ENCODE data around the gene MRTFA.
A peak's percentile ranks its signal among the peaks of the same experiment; 100 is the strongest.
"Not testable (repeated sequence)": the region's sequence is repeated elsewhere in the genome, so short reads cannot be mapped to it uniquely, and the experiment has no call there.

The MRTFA gene

DNA sequence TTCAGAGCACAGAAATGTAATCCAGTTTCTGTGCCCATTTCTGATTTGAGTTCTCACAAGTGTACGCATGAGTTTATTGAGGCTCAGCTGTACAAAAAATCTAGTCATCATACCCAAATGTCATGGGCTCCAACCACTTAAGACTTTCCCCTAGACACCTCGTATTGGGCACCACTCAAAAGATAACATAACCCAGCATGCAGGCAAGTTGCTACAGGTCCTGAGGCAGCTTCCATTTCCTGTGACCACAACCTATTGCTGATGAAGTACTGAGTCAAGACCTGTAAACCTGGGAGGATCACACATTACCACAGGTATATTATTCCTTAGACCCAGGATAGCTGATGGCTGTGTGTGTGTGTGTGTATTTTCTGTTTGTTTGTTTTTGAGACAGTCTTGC is 95.2 kb downstream of the MRTFA start:
- H3K4me1 Mint-ChIP-seq (ENCODE audit: low read depth in 2 of 2), result peaks cover 2 to 4% of the 10 kb centered on the region in 2 donors
- H3K9me3 Mint-ChIP-seq, result no peaks in the 10 kb centered on the region
- no peaks in the 10 kb centered on the region for H3K27me3 Mint-ChIP-seq
- DNase-seq (no peak), ATAC-seq (replicated peaks) (no peak)
- H3K27ac Mint-ChIP-seq, result peak overlapping the region in 1 of 2 donors; percentile 25
- no peak overlapping the region for H3K4me3 Mint-ChIP-seq
- peaks cover 2% of the 10 kb centered on the region for H3K36me3 Mint-ChIP-seq (ENCODE audit: insufficient read depth)

DNA sequence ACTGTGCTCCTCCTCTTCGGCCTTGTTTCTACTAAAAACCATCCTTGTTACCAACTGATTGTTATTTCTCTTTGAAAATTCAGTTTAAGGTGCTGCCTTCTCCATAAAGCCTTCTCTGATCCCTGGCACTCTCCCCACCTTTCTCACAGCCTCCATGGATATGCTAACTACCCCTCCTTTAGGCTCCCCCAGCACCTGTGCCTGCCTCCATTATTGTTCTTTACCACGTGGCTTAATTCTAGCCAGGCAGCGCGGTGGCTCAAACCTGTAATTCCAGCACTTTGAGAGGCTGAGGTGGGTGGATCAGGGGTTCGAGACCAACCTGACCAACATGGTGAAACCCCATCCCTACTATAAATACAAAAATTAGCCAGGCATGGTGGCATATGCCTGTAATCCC is 96.3 kb downstream of the MRTFA start:
- H3K27ac Mint-ChIP-seq, result peak overlapping the region; percentile 27 to 76
- no peak for ATAC-seq (replicated peaks)
- H3K9me3 Mint-ChIP-seq, result no peaks in the 10 kb centered on the region
- no peak overlapping the region for H3K4me3 Mint-ChIP-seq
- no peaks in the 10 kb centered on the region for H3K36me3 Mint-ChIP-seq (ENCODE audit: insufficient read depth)
- DNase-seq, result no peak
- no peaks in the 10 kb centered on the region for H3K27me3 Mint-ChIP-seq
- peaks cover 2 to 4% of the 10 kb centered on the region in 2 donors for H3K4me1 Mint-ChIP-seq (ENCODE audit: low read depth in 2 of 2)

DNA sequence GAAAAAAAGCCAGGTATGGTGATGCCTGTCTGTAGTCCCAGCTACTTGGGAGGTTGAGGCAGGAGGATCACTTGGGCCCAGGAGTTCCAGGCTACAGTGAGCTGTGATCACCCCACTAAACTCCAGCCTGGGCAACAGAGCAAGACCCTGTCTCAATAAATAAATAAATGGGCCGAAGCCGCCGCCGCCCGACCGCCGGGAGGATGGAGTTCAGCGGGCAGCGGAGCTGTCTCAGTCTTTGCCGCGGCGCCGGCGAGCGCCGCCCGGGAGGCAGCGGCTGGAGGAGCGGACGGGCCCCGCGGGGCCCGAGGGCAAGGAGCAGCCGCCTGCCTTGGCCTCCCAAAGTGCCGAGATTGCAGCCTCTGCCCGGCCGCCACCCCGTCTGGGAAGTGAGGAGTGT is 100.4 kb downstream of the MRTFA start:
- not testable (repeated sequence) for H3K36me3 Mint-ChIP-seq (ENCODE audit: insufficient read depth); ATAC-seq (replicated peaks); H3K4me3 Mint-ChIP-seq; H3K27me3 Mint-ChIP-seq; DNase-seq; H3K9me3 Mint-ChIP-seq; H3K27ac Mint-ChIP-seq
- H3K4me1 Mint-ChIP-seq (ENCODE audit: low read depth in 2 of 2), result peaks cover 36 to 38% of the 10 kb centered on the region in 2 donors

DNA sequence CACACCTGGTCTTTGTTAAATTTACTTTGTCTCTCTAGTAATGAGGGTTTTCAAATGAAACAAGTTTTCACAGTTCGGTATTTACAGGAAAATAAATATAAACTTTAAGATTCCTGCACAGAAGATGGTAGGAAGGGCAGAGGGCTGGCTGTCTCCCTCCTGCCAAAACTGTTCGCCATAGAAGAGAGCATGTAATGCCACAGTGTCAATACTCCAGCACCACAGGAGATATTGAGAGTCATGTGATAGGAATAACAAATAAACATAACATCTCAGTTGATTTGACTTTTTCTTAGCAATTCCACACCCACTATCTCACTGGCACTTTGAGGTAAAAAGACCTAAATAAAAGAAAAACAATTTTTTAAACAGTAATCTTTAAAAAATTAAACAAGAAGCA is 100.9 kb downstream of the MRTFA start:
- Mint-ChIP-seq H3K27me3 (no peaks in the 10 kb centered on the region), H3K36me3 (ENCODE audit: insufficient read depth) (no peaks in the 10 kb centered on the region), H3K27ac (peak overlapping the region; percentile 86 to 90), H3K9me3 (no peaks in the 10 kb centered on the region), H3K4me3 (no peak overlapping the region), H3K4me1 (ENCODE audit: low read depth in 2 of 2) (peaks cover 36 to 41% of the 10 kb centered on the region in 2 donors)
- no peak for DNase-seq
- no peak for ATAC-seq (replicated peaks)

DNA sequence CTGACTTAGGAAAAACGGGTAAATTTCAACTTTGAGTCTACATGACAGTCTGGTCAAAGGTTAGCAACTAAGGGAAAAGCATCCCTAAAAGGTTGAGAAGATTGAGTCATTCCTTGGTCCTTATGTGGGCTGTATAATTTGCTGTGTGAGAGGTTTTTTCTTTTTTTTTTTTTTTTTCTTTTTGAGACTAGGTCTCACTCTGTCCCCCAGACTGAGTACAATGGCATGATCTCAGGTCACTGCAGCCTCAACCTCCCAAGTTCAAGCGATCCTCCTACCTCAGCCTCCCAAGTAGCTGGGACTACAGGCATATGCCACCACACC is 101.4 kb downstream of the MRTFA start:
- no peaks in the 10 kb centered on the region for H3K9me3 Mint-ChIP-seq
- peak overlapping the region in 1 of 2 donors; percentile 77 for H3K4me3 Mint-ChIP-seq
- DNase-seq (no peak), ATAC-seq (replicated peaks) (no peak)
- peaks cover 3% of the 10 kb centered on the region for H3K36me3 Mint-ChIP-seq (ENCODE audit: insufficient read depth)
- peak overlapping the region; percentile 86 to 90 for H3K27ac Mint-ChIP-seq
- no peaks in the 10 kb centered on the region for H3K27me3 Mint-ChIP-seq
- peaks cover 38 to 45% of the 10 kb centered on the region in 2 donors for H3K4me1 Mint-ChIP-seq (ENCODE audit: low read depth in 2 of 2)

DNA sequence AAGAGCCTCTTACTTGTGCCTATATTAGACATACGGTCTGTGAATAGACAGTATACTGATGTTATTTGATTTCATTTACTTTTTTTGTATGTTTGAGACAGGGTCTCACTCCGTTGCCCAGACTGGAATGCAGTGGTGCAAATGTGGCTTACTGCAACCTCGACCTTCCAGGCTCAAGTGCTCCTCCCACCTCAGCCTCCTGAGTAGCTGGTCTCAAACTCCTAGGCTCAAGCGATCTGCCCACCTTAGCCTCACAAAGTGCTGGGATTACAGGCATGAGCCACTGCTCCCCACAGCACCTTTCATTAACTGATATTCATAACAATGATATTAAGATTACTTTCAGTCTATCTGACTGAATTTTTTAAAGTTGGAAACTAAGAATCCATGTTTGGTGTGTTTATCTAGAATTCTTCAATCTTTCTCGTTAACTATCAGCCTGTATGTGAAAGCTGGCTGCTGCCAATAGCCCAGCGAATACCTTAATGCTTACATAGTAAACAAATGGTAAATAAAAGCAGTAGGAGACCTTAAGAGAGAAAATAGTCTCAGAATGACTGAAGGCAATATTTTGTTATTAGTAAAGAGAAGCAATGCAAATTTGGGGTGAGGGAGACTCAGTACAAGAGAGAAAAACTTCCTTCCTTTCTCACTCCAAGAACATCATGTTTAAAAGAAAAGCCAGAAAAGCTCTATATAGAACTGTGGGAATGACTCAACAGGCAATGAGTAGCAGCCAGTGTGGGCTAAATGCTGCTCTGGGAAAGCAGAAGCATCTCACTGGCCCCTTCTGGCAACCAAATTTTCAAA is 101.9 kb downstream of the MRTFA start:
- peaks cover 4% of the 10 kb centered on the region for H3K36me3 Mint-ChIP-seq (ENCODE audit: insufficient read depth)
- peak overlapping the region; percentile 77 to 79 for H3K4me3 Mint-ChIP-seq
- DNase-seq, result no peak
- no peak for ATAC-seq (replicated peaks)
- H3K9me3 Mint-ChIP-seq, result no peaks in the 10 kb centered on the region
- peaks cover 43 to 51% of the 10 kb centered on the region in 2 donors for H3K4me1 Mint-ChIP-seq (ENCODE audit: low read depth in 2 of 2)
- H3K27ac Mint-ChIP-seq, result peak overlapping the region; percentile 86 to 90
- no peaks in the 10 kb centered on the region for H3K27me3 Mint-ChIP-seq

DNA sequence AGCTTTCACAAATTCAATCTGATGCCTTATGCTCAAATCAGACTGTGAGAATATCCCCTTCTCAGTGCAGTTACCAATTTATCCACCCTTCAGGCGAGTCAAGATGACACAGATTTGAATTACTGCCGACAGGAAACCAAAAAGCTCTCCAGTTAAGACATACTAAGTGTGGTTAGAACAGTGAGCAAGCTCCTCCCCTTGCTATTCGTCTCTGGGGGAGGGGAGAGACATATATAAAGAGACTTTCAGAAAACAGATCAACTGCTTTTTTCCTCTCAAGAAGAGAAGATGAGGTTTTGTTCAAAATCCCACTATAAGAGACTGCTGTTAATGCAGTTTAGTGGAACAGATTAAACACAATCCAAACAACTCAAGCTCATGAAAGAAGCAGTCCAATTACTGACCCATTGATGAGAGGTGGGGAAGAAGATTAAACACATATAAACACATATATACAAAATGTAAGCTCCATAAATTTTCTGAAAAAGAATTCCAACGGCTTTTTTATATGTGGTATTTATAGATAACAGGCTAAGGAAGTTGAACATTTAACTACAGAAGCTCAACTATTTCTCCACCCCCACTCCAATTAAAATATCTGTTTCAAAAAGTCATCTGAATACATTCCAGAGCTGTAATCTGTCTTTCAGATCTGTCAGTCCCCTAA is 102.7 kb downstream of the MRTFA start:
- H3K9me3 Mint-ChIP-seq, result no peaks in the 10 kb centered on the region
- peak overlapping the region; percentile 86 to 90 for H3K27ac Mint-ChIP-seq
- ATAC-seq (replicated peaks) (peak; percentile 98), DNase-seq (peak; percentile 45 to 54 (median 48))
- H3K4me3 Mint-ChIP-seq, result peak overlapping the region; percentile 77 to 79
- peaks cover 4% of the 10 kb centered on the region for H3K36me3 Mint-ChIP-seq (ENCODE audit: insufficient read depth)
- peaks cover 43 to 52% of the 10 kb centered on the region in 2 donors for H3K4me1 Mint-ChIP-seq (ENCODE audit: low read depth in 2 of 2)
- H3K27me3 Mint-ChIP-seq, result no peaks in the 10 kb centered on the region

DNA sequence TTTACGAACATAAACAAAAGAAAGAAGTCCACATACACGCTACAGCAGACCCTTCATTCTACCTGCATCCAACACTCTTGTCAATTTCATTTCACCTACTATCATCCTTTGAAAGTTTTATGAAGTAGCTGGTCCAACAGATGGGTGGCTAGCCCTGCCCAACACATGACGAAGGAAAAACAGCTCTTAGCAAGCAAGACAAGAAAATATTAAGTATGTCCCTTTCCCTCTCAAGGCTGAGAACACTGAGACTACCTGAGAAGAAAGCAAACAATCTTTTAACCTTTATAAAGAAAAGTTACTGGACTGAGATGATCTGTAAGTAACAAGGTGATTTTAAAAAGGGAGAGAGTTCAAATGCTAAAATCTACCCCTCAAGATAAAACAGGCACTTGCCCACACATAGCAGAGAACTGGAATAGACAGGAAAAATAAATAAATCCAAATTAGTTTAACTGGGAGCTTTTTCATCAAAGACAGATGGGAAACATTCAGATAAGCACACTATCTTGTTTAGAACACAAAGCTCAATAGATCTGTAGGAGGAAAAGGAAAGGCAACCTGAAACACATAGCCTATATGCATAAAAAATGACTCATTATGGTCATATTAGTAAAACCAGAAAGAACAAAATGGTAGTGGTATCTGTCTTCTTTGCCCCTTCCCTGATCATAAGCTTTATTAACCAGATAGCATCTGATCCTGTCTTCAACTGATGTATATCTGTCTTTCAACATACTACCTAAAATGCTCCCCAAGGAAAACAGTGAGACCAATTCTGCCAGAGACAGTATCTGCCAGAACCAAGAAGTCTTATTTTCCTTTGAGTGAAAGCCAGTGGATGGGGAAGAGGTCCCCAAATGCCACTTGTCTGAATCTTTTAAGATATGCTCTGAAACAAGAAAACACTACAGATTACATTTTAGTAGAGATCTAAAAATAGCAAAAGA is 104.3 kb downstream of the MRTFA start:
- no peaks in the 10 kb centered on the region for H3K9me3 Mint-ChIP-seq
- peak overlapping the region; percentile 86 to 90 for H3K27ac Mint-ChIP-seq
- H3K36me3 Mint-ChIP-seq (ENCODE audit: insufficient read depth), result peaks cover 4% of the 10 kb centered on the region
- ATAC-seq (replicated peaks) (no peak), DNase-seq (no peak)
- no peaks in the 10 kb centered on the region for H3K27me3 Mint-ChIP-seq
- peaks cover 43 to 52% of the 10 kb centered on the region in 2 donors for H3K4me1 Mint-ChIP-seq (ENCODE audit: low read depth in 2 of 2)
- H3K4me3 Mint-ChIP-seq, result peak overlapping the region; percentile 77 to 79

DNA sequence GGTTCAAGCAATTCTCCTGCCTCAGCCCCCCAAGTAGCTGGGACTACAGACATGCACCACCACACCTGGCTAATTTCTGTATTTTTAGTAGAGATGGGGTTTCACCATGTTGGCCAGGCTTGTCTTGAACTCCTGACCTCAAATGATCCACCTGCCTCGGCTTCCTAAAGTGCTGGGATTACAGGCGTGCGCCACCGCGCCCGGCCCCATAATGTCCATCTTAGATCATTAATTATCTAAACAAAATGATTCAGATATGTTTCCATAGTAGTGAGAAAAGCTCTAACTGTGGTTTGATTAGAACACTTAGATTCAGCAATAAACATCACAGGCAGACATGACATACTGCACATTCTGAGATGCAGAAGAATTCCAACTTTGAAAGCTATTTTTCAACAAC is 106.1 kb downstream of the MRTFA start:
- Mint-ChIP-seq H3K4me3 (peak overlapping the region; percentile 19 to 29), H3K4me1 (ENCODE audit: low read depth in 2 of 2) (peaks cover 49 to 52% of the 10 kb centered on the region in 2 donors), H3K27ac (peak overlapping the region; percentile 16 to 63)
- not testable (repeated sequence) for H3K27me3 Mint-ChIP-seq; ATAC-seq (replicated peaks); DNase-seq; H3K36me3 Mint-ChIP-seq (ENCODE audit: insufficient read depth); H3K9me3 Mint-ChIP-seq

DNA sequence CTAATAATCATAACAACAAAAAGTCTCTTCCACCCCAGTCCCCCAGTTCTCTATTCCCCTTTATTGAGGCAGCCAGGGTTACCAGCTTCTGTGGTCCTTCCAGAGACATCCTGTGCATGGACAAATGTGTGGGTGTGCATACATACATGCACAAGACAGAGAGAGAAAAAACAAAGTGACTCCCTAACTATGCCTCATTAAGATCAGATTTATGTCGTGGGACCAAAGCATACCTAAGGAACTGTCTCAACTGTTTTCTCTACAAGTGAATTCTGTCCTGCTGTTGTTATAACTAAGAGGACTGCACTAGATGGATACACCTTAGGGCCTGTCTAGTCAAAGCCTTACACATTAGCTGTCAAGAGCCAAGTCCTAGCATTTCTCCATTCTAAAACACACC is 106.7 kb downstream of the MRTFA start:
- peaks cover 4% of the 10 kb centered on the region for H3K36me3 Mint-ChIP-seq (ENCODE audit: insufficient read depth)
- H3K27me3 Mint-ChIP-seq, result no peaks in the 10 kb centered on the region
- H3K27ac Mint-ChIP-seq, result peak overlapping the region in 1 of 2 donors; percentile 63
- no peaks in the 10 kb centered on the region for H3K9me3 Mint-ChIP-seq
- H3K4me1 Mint-ChIP-seq (ENCODE audit: low read depth in 2 of 2), result peaks cover 46 to 47% of the 10 kb centered on the region in 2 donors
- no peak for ATAC-seq (replicated peaks)
- no peak overlapping the region for H3K4me3 Mint-ChIP-seq
- no peak for DNase-seq

DNA sequence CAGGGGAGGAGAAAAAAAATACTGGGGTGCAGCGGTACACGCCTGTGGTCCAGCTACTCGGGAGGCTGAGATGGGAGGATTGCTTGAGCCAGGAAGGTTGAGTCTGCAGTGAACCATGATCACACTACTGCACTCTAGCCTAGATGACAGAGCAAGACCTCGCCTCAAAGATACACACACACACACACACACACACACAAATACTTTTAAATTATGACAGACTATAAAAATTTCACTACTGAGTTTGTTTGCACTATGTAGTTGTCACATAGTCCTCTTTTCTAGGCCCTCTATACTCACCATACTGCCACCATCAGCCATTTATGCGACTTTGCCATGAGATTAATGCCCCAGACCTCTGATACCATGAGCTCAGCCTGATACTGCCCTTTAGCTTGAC is 109.6 kb downstream of the MRTFA start:
- H3K4me3 Mint-ChIP-seq, result no peak overlapping the region
- peak overlapping the region in 1 of 2 donors; percentile 39 for H3K27ac Mint-ChIP-seq
- H3K27me3 Mint-ChIP-seq, result no peaks in the 10 kb centered on the region
- H3K9me3 Mint-ChIP-seq, result no peaks in the 10 kb centered on the region
- ATAC-seq (replicated peaks) (no peak), DNase-seq (no peak)
- peaks cover 14% of the 10 kb centered on the region for H3K36me3 Mint-ChIP-seq (ENCODE audit: insufficient read depth)
- peaks cover 19% of the 10 kb centered on the region in 2 donors for H3K4me1 Mint-ChIP-seq (ENCODE audit: low read depth in 2 of 2)

DNA sequence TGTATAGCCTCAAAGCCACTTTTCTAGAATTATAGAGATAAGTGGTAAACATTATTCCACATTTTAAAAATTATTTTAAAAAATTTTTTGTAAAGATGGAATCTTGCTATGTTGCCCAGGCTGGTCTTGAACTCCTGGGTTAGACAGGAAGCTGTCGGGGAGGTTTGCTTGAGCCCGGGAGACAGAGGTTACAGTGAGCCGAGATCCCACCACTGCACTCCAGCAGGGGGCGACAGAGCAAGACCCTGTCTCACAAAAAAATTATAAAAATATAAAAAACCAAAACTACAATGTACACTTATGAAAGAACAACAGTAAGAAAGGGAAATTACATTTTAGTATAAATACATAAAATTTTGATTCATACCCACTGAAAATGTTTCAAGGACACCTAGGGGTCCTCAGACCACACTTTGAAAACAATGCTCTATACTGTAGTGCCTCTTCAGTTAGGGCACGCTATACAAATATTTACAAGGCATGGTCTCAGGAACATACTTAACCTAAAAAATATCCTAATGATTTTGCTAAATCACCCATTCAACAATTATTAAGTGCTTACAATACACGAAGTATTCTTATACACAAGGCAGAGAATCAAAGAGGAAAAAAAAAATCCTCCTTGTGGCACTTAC is 111.2 kb downstream of the MRTFA start:
- peaks cover 13% of the 10 kb centered on the region for H3K36me3 Mint-ChIP-seq (ENCODE audit: insufficient read depth)
- no peaks in the 10 kb centered on the region for H3K27me3 Mint-ChIP-seq
- peaks cover 8 to 13% of the 10 kb centered on the region in 2 donors for H3K4me1 Mint-ChIP-seq (ENCODE audit: low read depth in 2 of 2)
- no peaks in the 10 kb centered on the region for H3K9me3 Mint-ChIP-seq
- peak; percentile 63 to 71 (median 68) for DNase-seq
- H3K27ac Mint-ChIP-seq, result no peak overlapping the region
- peak; percentile 81 for ATAC-seq (replicated peaks)
- H3K4me3 Mint-ChIP-seq, result no peak overlapping the region

All from effector memory CD8-positive, alpha-beta T cell (primary cell).